HCT116 (cell line): ENCODE measurements around the gene SELENOS. TPM values are rescaled to one million over a fixed set of nuclear protein-coding genes. Genes with fewer than 3 reads are reported as not detected.

Source experiments
- ATAC-seq: fragments of 200-7000 bp; cut with Tn5 transposase; 2 replicates; pipeline ENCODE4 v1.9.1; 2020; ENCODE audit warnings: mild to moderate bottlenecking, moderate library complexity
- BruUV-seq: library from RNA; stranded (reverse); fragments of 400-500 nt; replicated peaks from 2 replicates; lab custom pipeline; 2021; lab: Mats Ljungman, UMichigan
- CTCF ChIA-PET: fragments of 300-600 bp; sonication (Branson Sonifier 250); formaldehyde crosslinking; loops from one replicate; lab custom pipeline; 2021; ENCODE audit warnings: antibody characterized with exemption; lab: Charles Lee
- POLR2A ChIA-PET: fragments of 300-600, 350-600 bp; sonication (Branson Sonifier 250); formaldehyde crosslinking; loops from one replicate; lab custom pipeline; 2021; ENCODE audit warnings: antibody characterized with exemption; lab: Charles Lee
- RAD21 ChIA-PET, 2 experiments: fragments of 300-600 bp; sonication (Branson Sonifier 250); formaldehyde crosslinking; loops; one replicate each; lab custom pipeline; 2023; ENCODE audit warnings: low total read pairs in 2 of 2; ENCODE audit not compliant: uncharacterized antibody in 2 of 2, unreplicated experiment in 2 of 2, low non-redundant PET in 1 of 2; lab: Charles Lee
- DNase-seq: peaks from one replicate; pipeline ENCODE4 v3.0.0-alpha.2; 2010; ENCODE audit warnings: low read depth, low spot score
- H2AFZ ChIP-seq: fragments of 200-600 bp; shearing (Covaris generic), sonication (generic); 2 replicates; pipeline ENCODE4 v1.6.1; 2017; ENCODE audit warnings: low read depth, mixed run types, mixed read lengths, antibody characterized with exemption, low read length; ENCODE audit not compliant: poor library complexity, severe bottlenecking
- H3K27ac ChIP-seq: 2 replicates; pipeline ENCODE4 v1.5.1; 2012; ENCODE audit warnings: low read depth, low read length
- H3K27me3 ChIP-seq: fragments of 200-600 bp; sonication (generic); 2 replicates; pipeline ENCODE4 v1.6.1; 2016; ENCODE audit warnings: mixed run types, low read length, mixed read lengths; ENCODE audit not compliant: insufficient read depth
- H3K36me3 ChIP-seq, 2 experiments: fragments of 200-500 bp in 1 of 2; fragments of 200-600 bp in 1 of 2; sonication (Bioruptor generic) in 1 of 2; sonication (generic) in 1 of 2; 2 replicates each; pipeline versions ENCODE4 v1.5.1 to v1.6.1; 2014 to 2016; ENCODE audit warnings: low read length in 2 of 2, inconsistent platforms in 1 of 2, mixed read lengths in 1 of 2, mixed run types in 1 of 2; ENCODE audit not compliant: insufficient read depth in 2 of 2, control insufficient read depth in 1 of 2
- H3K4me1 ChIP-seq, 2 experiments: fragments of 200-600 bp in 1 of 2; sonication (generic) in 1 of 2; 2 replicates each; pipeline versions ENCODE4 v1.5.1 to v1.6.1; 2012 to 2017; ENCODE audit warnings: low read length in 2 of 2, inconsistent platforms in 1 of 2, mild to moderate bottlenecking in 1 of 2, mixed read lengths in 1 of 2, mixed run types in 1 of 2, moderate library complexity in 1 of 2; ENCODE audit not compliant: insufficient read depth in 2 of 2, control insufficient read depth in 1 of 2
- H3K4me2 ChIP-seq: fragments of 200-600 bp; sonication (generic); 2 replicates; pipeline ENCODE4 v1.6.1; 2017; ENCODE audit warnings: mixed run types, low read length, mixed read lengths
- H3K4me3 ChIP-seq, 2 experiments: fragments of 200-600 bp in 1 of 2; sonication (generic) in 1 of 2; replicated peaks in 1 of 2; 2 replicates each; pipeline ENCODE4 v1.5.1; 2011 to 2016; ENCODE audit warnings: low read length in 2 of 2, control low read depth in 1 of 2, low read depth in 1 of 2, mild to moderate bottlenecking in 1 of 2, mixed read lengths in 1 of 2, mixed run types in 1 of 2
- H3K79me2 ChIP-seq: fragments of 200-600 bp; sonication (generic); 2 replicates; pipeline ENCODE4 v1.6.1; 2017; ENCODE audit warnings: mild to moderate bottlenecking, mixed run types, low read length, moderate library complexity, mixed read lengths; ENCODE audit not compliant: insufficient read depth
- H3K9ac ChIP-seq: fragments of 200-600 bp; sonication (generic); 2 replicates; pipeline ENCODE4 v1.6.1; 2016; ENCODE audit warnings: low read length, mixed read lengths
- H3K9me2 ChIP-seq: fragments of 200-600 bp; sonication (generic), shearing (Covaris generic); 2 replicates; pipeline ENCODE4 v1.6.1; 2017; ENCODE audit warnings: mixed run types, mild to moderate bottlenecking, moderate library complexity; ENCODE audit not compliant: insufficient read depth
- H3K9me3 ChIP-seq, 2 experiments: fragments of 200-500 bp in 1 of 2; fragments of 200-600 bp in 1 of 2; sonication (Bioruptor generic) in 1 of 2; sonication (generic) in 1 of 2; 2 replicates each; pipeline ENCODE4 v1.6.1; 2014 to 2017; ENCODE audit warnings: low read length in 2 of 2, mixed read lengths in 2 of 2, inconsistent platforms in 1 of 2, low read depth in 1 of 2, mild to moderate bottlenecking in 1 of 2, mixed run types in 1 of 2, moderate library complexity in 1 of 2; ENCODE audit not compliant: control insufficient read depth in 1 of 2, insufficient read depth in 1 of 2
- H4K20me1 ChIP-seq: fragments of 200-600 bp; sonication (generic), shearing (Covaris generic); 2 replicates; pipeline ENCODE4 v1.6.1; 2017; ENCODE audit warnings: mixed run types, mild to moderate bottlenecking, moderate library complexity; ENCODE audit not compliant: insufficient read depth
- EZH2 ChIP-seq: fragments of 200-600 bp; sonication (generic); IDR thresholded peaks from 2 replicates; pipeline ENCODE4 v1.6.1; 2017; ENCODE audit warnings: antibody characterized with exemption, mixed run types
- RAD21 ChIP-seq: IDR thresholded peaks from 2 replicates; pipeline ENCODE4 v1.6.1; 2012; ENCODE audit warnings: low read depth, mild to moderate bottlenecking
- YY1 ChIP-seq: IDR thresholded peaks from 2 replicates; pipeline ENCODE4 v1.6.1; 2011; ENCODE audit warnings: low read length, low read depth, moderate library complexity, mild to moderate bottlenecking; ENCODE audit not compliant: insufficient replicate concordance; ENCODE audit errors: extremely low read depth
- intact Hi-C: fragments of 100-400 bp; cut with micrococcal nuclease; formaldehyde crosslinking; loops from 2 replicates; pipeline ENCODE4 v1.10.0; 2022
- total RNA-seq: library from RNA; stranded (reverse); gene quantifications from one replicate; pipeline ENCODE4 v1.2.1, GENCODE V29; 2021; ENCODE audit not compliant: unreplicated experiment
- TF ChIP-seq, protein P1 (sequence below), 3 experiments: fragments of 200-600 bp in 1 of 3; sonication (generic) in 1 of 3; IDR thresholded peaks in 2 of 3; conservative IDR thresholded peaks in 1 of 3; 2 replicates each; pipeline ENCODE4 v1.5.1; 2012 to 2017; ENCODE audit warnings: low read depth in 2 of 3, low read length in 2 of 3, antibody characterized with exemption in 1 of 3, borderline replicate concordance in 1 of 3, control low read depth in 1 of 3, mild to moderate bottlenecking in 1 of 3, mixed read lengths in 1 of 3, mixed run types in 1 of 3, moderate library complexity in 1 of 3; ENCODE audit not compliant: insufficient read depth in 1 of 3

Gene SELENOS
- total RNA-seq, 1 experiment from 2014 or later, result 45.6 TPM

- ATAC-seq, result peak; percentile 88
- Histone ChIP-seq H3K79me2 (no peaks in the 10 kb centered on the region), H3K4me1 (no peaks in the 10 kb centered on the region), H3K9me3 (no peaks in the 10 kb centered on the region), H4K20me1 (no peaks in the 10 kb centered on the region), H3K4me3 (no peak overlapping the region), H3K4me2 (peak overlapping the region; percentile 15), H2AFZ (peak overlapping the region; percentile 43), H3K27ac (no peak overlapping the region), H3K9ac (no peak overlapping the region), H3K9me2 (no peaks in the 10 kb centered on the region), H3K36me3 (no peaks in the 10 kb centered on the region), H3K27me3 (no peaks in the 10 kb centered on the region)
- RAD21 ChIA-PET, result interaction anchor here in 1 of 2 experiments (0.7 to 1.2 kb wide), 2 partner anchors 104 to 242 kb away, joined by 3 to 6 read pairs; no protein-coding TSS in a partner anchor
- POLR2A ChIA-PET, result no interaction called here
- no TSS peak for BruUV-seq
- intact Hi-C loops, result loop anchor here (1.0 to 5.0 kb wide), 4 partner anchors 170 to 630 kb away; no protein-coding TSS in a partner anchor
- CTCF ChIA-PET, result interaction anchor here (0.7 to 3.6 kb wide), 9 partner anchors 9 to 250 kb away, joined by 3 to 19 read pairs (median 5); no protein-coding TSS in a partner anchor
- TF ChIP-seq RAD21 (peak; percentile 97), EZH2 (no peak)
- TF ChIP-seq, protein P1, sequence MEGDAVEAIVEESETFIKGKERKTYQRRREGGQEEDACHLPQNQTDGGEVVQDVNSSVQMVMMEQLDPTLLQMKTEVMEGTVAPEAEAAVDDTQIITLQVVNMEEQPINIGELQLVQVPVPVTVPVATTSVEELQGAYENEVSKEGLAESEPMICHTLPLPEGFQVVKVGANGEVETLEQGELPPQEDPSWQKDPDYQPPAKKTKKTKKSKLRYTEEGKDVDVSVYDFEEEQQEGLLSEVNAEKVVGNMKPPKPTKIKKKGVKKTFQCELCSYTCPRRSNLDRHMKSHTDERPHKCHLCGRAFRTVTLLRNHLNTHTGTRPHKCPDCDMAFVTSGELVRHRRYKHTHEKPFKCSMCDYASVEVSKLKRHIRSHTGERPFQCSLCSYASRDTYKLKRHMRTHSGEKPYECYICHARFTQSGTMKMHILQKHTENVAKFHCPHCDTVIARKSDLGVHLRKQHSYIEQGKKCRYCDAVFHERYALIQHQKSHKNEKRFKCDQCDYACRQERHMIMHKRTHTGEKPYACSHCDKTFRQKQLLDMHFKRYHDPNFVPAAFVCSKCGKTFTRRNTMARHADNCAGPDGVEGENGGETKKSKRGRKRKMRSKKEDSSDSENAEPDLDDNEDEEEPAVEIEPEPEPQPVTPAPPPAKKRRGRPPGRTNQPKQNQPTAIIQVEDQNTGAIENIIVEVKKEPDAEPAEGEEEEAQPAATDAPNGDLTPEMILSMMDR (IDR thresholded peaks at IDR 0.05 in 2 of 3, conservative IDR thresholded peaks at IDR 0.05 in 1 of 3; ENCODE audit: borderline replicate concordance in 1 of 3, insufficient read depth in 1 of 3, low read depth in 2 of 3, low read length in 2 of 3), result peak; percentile 79 to 97 (median 96)
- peak; percentile 51 for DNase-seq
These were observed 18.8 kb downstream of the SELENOS start for GRCh38 chr15:101258238-101259144.

- intact Hi-C loops, result loop anchor here (5.0 kb wide), 1 partner anchor 224 kb away; no protein-coding TSS in a partner anchor
- no TSS peak for BruUV-seq
- no peak overlapping the region for H2AFZ ChIP-seq
- no peaks in the 10 kb centered on the region for H3K36me3 ChIP-seq
- no peaks in the 10 kb centered on the region for H3K27me3 ChIP-seq
- TF ChIP-seq YY1, result no peak
- TF ChIP-seq, protein P1 (IDR thresholded peaks at IDR 0.05 in 2 of 3, conservative IDR thresholded peaks at IDR 0.05 in 1 of 3; ENCODE audit: borderline replicate concordance in 1 of 3, insufficient read depth in 1 of 3, low read depth in 2 of 3, low read length in 2 of 3), result peak; percentile 42 to 74 (median 61); a peak in 4 of 6 replicates
- no peak for DNase-seq
- ChIA-PET POLR2A (no interaction called here), RAD21 (no interaction called here), CTCF (interaction anchor here (1.0 to 3.6 kb wide), 3 partner anchors 237 to 249 kb away, joined by 3 to 19 read pairs (median 3); no protein-coding TSS in a partner anchor)
- H3K27ac ChIP-seq, result no peak overlapping the region
- H3K4me1 ChIP-seq, result peaks cover 5 to 9% of the 10 kb centered on the region in 2 experiments
- H3K79me2 ChIP-seq, result no peaks in the 10 kb centered on the region
- ATAC-seq, result no peak
- no peaks in the 10 kb centered on the region for H4K20me1 ChIP-seq
- H3K4me2 ChIP-seq, result no peak overlapping the region
- no peak overlapping the region for H3K4me3 ChIP-seq
- no peak overlapping the region for H3K9ac ChIP-seq
- H3K9me3 ChIP-seq, result no peaks in the 10 kb centered on the region
- H3K9me2 ChIP-seq, result no peaks in the 10 kb centered on the region
These were observed 20.5 kb downstream of the SELENOS start for GRCh38 chr15:101256757-101257156.
